HEK293T (cell line): ENCODE measurements around the gene APBB2.
A peak's percentile ranks its signal among the peaks of the same experiment; 100 is the strongest.

Experiments
- CTCF ChIA-PET: fragments of 350-600 bp; formaldehyde crosslinking; extraction: SDS; loops from one replicate; lab custom pipeline; 2021; ENCODE audit warnings: antibody characterized with exemption, inconsistent platforms; lab: Yijun Ruan, JAX
- POLR2A ChIA-PET: fragments of 350-600 bp; formaldehyde crosslinking; extraction: SDS; loops from one replicate; lab custom pipeline; 2020; ENCODE audit warnings: antibody characterized with exemption, inconsistent platforms; lab: Yijun Ruan, JAX
- DNase-seq: peaks from one replicate; pipeline ENCODE4 v3.0.0; 2012; ENCODE audit warnings: mixed read lengths; ENCODE audit errors: extremely low spot score
- ARNT ChIP-seq: fragments of 450-650 bp; IDR thresholded peaks from 2 replicates; pipeline ENCODE4 v1.6.1; 2017; ENCODE audit warnings: mild to moderate bottlenecking
- BHLHE40 ChIP-seq: fragments of 450-650 bp; IDR thresholded peaks from 2 replicates; pipeline ENCODE4 v1.6.1; 2016; ENCODE audit warnings: mild to moderate bottlenecking, moderate library complexity, borderline replicate concordance
- CTBP1 ChIP-seq: fragments of 450-650 bp; IDR thresholded peaks from 2 replicates; pipeline ENCODE4 v1.6.1; 2016; ENCODE audit warnings: borderline replicate concordance
- ELF4 ChIP-seq: fragments of 450-650 bp; IDR thresholded peaks from 2 replicates; pipeline ENCODE4 v1.6.1; 2017; ENCODE audit warnings: antibody characterized with exemption
- FOXA1 ChIP-seq: fragments of 450-650 bp; IDR thresholded peaks from 2 replicates; pipeline ENCODE4 v1.6.1; 2016; ENCODE audit warnings: mild to moderate bottlenecking
- FOXK2 ChIP-seq: fragments of 450-650 bp; IDR thresholded peaks from 2 replicates; pipeline ENCODE4 v1.6.1; 2016; ENCODE audit warnings: mild to moderate bottlenecking
- FOXM1 ChIP-seq: fragments of 450-650 bp; IDR thresholded peaks from 2 replicates; pipeline ENCODE4 v1.6.1; 2017; ENCODE audit warnings: mild to moderate bottlenecking, borderline replicate concordance
- HDGF ChIP-seq: fragments of 450-650 bp; IDR thresholded peaks from 2 replicates; pipeline ENCODE4 v1.6.1; 2017; ENCODE audit warnings: antibody characterized with exemption, borderline replicate concordance
- L3MBTL2 ChIP-seq: fragments of 450-650 bp; conservative IDR thresholded peaks from 2 replicates; pipeline ENCODE4 v1.6.1; 2016; ENCODE audit warnings: mild to moderate bottlenecking
- LEF1 ChIP-seq: fragments of 450-650 bp; IDR thresholded peaks from 2 replicates; pipeline ENCODE4 v1.6.1; 2017; ENCODE audit warnings: mild to moderate bottlenecking, borderline replicate concordance
- NFRKB ChIP-seq: fragments of 450-650 bp; IDR thresholded peaks from 2 replicates; pipeline ENCODE4 v1.6.1; 2016; ENCODE audit warnings: mild to moderate bottlenecking, moderate library complexity
- SP1 ChIP-seq: fragments of 450-650 bp; IDR thresholded peaks from 2 replicates; pipeline ENCODE4 v1.6.1; 2017
- SUZ12 ChIP-seq: fragments of 450-650 bp; IDR thresholded peaks from 2 replicates; pipeline ENCODE4 v1.6.1; 2016; ENCODE audit warnings: mild to moderate bottlenecking
- TARDBP ChIP-seq: fragments of 450-650 bp; IDR thresholded peaks from 2 replicates; pipeline ENCODE4 v1.6.1; 2016
- ZNF384 ChIP-seq: fragments of 450-650 bp; IDR thresholded peaks from 2 replicates; pipeline ENCODE4 v1.6.1; 2016
- TF ChIP-seq, protein P1 (sequence below): fragments of 450-650 bp; IDR thresholded peaks from 2 replicates; pipeline ENCODE4 v1.6.1; 2016

APBB2 gene

DNA sequence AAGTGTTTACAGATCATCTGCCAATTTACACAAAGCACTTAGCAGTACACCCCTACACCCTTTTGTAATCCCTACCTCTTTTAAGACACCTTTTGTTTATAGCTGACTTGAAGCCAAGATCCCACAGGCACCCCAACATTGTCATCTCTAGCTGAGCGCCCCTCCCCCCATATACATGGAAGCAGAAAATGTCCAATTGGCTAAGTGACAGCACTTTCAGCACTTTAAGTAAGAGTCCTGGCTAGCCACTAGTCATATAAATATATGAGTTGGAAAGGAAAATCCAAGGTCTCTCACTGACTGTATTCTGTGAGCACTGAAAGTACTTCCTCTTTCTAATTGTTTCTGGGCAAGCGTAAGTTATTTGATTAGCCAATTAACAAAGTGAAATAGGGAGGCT lies 356.4 kb downstream of the APBB2 start:
- POLR2A ChIA-PET, result interaction anchor here (0.6 to 1.0 kb wide), 2 partner anchors 9 to 16 kb away, joined by 3 read pairs; no protein-coding TSS in a partner anchor
- TF ChIP-seq ZNF384 (no peak), FOXK2 (no peak), BHLHE40 (no peak), TARDBP (no peak), ELF4 (no peak), CTBP1 (no peak), FOXA1 (no peak), HDGF (no peak), NFRKB (no peak), ARNT (no peak), LEF1 (no peak), FOXM1 (no peak), SP1 (no peak), L3MBTL2 (no peak)
- DNase-seq, result no peak
- CTCF ChIA-PET, result interaction anchor here (0.6 kb wide), 2 partner anchors 14 to 331 kb away, joined by 3 read pairs; no protein-coding TSS in a partner anchor

DNA sequence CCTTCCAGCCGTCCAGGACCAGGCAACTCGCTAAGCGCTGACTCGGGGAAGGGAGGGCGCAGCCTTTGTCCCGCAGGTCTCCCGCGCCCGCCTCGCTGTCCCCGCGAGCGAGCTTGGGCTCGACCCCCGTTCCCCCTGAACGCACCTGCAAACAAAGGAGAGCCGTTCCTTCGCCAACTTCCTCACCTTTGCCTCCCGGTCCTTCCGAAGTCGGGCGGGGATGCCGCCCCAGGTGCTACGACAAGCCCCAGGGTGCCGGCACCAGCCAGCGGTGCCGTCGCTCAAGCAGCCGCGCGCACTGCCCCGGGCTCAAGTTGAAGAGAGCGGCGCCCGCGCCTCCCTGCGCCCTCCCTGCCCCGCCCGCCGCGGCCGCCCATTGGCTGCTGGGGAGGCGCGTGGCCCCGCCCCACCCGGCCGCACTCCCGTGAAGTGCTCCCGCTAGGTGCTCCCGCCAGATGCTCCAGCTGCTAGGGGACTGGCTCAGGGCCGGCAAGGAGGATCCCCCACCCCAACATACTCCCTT lies 357.4 kb downstream of the APBB2 start:
- TF ChIP-seq HDGF (no peak), L3MBTL2 (peak; percentile 29; the same call in 1 of the 2 replicates), LEF1 (no peak)
- TF ChIP-seq, protein P1, sequence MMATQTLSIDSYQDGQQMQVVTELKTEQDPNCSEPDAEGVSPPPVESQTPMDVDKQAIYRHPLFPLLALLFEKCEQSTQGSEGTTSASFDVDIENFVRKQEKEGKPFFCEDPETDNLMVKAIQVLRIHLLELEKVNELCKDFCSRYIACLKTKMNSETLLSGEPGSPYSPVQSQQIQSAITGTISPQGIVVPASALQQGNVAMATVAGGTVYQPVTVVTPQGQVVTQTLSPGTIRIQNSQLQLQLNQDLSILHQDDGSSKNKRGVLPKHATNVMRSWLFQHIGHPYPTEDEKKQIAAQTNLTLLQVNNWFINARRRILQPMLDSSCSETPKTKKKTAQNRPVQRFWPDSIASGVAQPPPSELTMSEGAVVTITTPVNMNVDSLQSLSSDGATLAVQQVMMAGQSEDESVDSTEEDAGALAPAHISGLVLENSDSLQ, result peak; percentile 30; the same call in 1 of the 2 replicates
- ChIA-PET CTCF (interaction anchor here (1.2 to 2.0 kb wide), 2 partner anchors 16 to 119 kb away, joined by 3 to 10 read pairs; no protein-coding TSS in a partner anchor), POLR2A (no interaction called here)
- DNase-seq, result peak; percentile 81

DNA sequence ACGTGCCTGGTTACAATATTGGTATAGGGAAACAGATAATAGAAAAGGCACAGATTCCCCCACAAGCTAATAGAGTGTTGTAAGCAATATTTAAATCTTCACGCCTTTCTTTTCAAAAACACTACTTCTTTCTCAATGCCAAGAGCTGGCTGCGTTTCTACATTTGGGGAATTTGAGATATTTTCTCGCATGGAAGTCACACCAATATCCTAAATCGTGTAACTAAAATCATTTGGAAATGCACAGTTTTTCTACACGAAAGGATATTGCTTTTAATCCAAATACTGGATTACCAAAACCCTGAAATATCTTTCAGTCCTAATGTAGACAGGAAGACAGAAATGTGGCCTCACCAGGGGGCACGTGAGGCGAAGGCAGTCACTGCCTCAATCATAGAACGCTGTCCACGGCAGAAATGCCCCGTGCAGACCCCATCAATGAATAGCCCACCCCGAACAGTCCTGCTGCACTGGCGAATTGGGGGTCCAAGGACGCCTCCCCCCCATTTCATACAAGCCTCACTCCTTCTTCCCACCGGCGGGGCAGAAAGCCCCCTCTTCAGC lies 358.0 kb downstream of the APBB2 start:
- TF ChIP-seq CTBP1 (no peak), ZNF384 (no peak), SUZ12 (no peak)
- DNase-seq, result no peak
- CTCF ChIA-PET, result interaction anchor here (1.0 to 2.0 kb wide), 3 partner anchors 15 to 119 kb away, joined by 3 to 10 read pairs (median 6); no protein-coding TSS in a partner anchor
- POLR2A ChIA-PET, result no interaction called here

DNA sequence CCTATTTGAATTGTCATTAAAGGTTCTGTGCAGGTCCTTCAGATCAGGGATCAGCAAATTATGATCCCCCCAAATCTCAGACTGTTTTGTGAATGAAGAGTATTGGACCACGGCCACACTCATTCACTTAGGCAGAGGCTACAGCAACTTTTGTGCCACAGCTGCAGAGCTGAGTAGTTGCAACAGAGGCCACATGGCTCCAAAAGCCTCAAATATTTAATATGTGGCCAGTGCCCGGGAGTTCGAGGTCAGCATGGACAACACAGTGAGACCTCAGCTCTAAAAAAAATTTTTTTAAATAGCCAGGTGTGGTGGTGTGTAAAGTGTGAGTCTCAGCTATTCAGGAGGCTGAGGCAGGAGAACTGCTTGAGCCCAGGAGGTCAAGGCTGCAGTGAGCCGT lies 363.8 kb downstream of the APBB2 start:
- no peak for TF ChIP-seq L3MBTL2
- no peak for TF ChIP-seq ZNF384
- no peak for TF ChIP-seq BHLHE40
- TF ChIP-seq HDGF, result no peak
- CTCF ChIA-PET, result no interaction called here
- POLR2A ChIA-PET, result no interaction called here
- no peak for DNase-seq

DNA sequence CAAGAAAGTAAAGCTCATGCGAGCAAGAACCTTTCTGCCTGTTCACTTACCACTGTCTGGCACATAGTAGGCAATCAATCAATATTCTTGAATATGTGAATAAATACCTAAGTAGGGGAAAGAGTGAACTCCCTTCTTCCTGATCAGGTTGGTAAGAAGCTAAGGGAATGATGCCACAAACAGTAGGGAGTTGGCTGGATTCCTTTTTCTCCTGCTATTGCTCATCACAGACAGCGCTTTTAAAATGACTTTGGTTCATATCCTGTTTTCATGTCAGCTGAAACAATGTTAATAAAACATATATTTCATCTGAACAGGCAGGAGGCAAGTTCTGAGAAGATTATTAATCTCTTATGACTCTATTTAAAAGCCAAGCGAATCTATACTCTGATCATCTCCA lies 365.4 kb downstream of the APBB2 start:
- ChIA-PET CTCF (interaction anchor here (0.7 kb wide), 1 partner anchor 13 kb away, joined by 3 read pairs; no protein-coding TSS in a partner anchor), POLR2A (no interaction called here)
- DNase-seq, result no peak
- no peak for TF ChIP-seq FOXM1
- no peak for TF ChIP-seq CTBP1
- TF ChIP-seq ARNT, result no peak
- TF ChIP-seq BHLHE40, result no peak
- no peak for TF ChIP-seq L3MBTL2
- no peak for TF ChIP-seq ZNF384
- TF ChIP-seq FOXK2, result no peak
- TF ChIP-seq HDGF, result no peak
- TF ChIP-seq SUZ12, result no peak
- TF ChIP-seq, protein P1, result no peak
- TF ChIP-seq LEF1, result no peak
- no peak for TF ChIP-seq NFRKB
- no peak for TF ChIP-seq SP1
- no peak for TF ChIP-seq FOXA1
- no peak for TF ChIP-seq TARDBP
- no peak for TF ChIP-seq ELF4

DNA sequence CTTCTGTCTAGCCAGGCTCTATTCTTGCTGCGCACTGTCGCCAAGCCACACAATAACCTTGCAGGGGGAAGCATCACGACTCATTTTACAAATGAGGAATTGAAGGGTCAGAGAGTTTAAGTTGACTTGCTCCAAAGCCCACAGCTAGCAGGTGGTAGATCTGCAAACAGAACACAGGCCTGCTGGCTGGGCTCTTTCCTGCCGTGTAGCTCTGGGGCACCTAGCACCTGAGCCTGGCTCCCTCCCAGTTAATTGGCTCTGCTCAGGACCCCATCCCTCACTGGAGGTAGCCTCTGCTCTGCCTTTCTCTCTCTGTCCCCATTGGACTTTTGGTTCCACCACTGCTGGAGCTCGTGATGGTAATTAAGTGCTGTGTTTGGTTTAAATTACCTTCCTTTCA lies 366.1 kb downstream of the APBB2 start:
- no peak for TF ChIP-seq ZNF384
- no peak for TF ChIP-seq SUZ12
- TF ChIP-seq, protein P1, result no peak
- no peak for TF ChIP-seq TARDBP
- no peak for TF ChIP-seq CTBP1
- TF ChIP-seq ARNT, result no peak
- no peak for TF ChIP-seq BHLHE40
- TF ChIP-seq SP1, result no peak
- TF ChIP-seq ELF4, result no peak
- no peak for TF ChIP-seq NFRKB
- no peak for TF ChIP-seq L3MBTL2
- TF ChIP-seq LEF1, result no peak
- CTCF ChIA-PET, result interaction anchor here (0.7 kb wide), 1 partner anchor 11 kb away, joined by 3 read pairs; no protein-coding TSS in a partner anchor
- POLR2A ChIA-PET, result no interaction called here
- no peak for DNase-seq
